Prostate gland (tissue), 2 donors: ENCODE data around the gene ERC2.

Source experiments
- POLR2A ChIP-seq: fragments of 450-650 bp; IDR thresholded peaks from one replicate; pipeline ENCODE4 v1.6.1; 2016; ENCODE audit warnings: antibody characterized with exemption, mild to moderate bottlenecking
- TF ChIP-seq, protein P1 (sequence below), 4 experiments: fragments of 200-600 bp in 2 of 4; fragments of 450-650 bp in 2 of 4; sonication (generic) in 2 of 4; IDR thresholded peaks; 1 replicate in 3 of 4; 2 replicates in 1 of 4; pipeline ENCODE4 v1.5.1; 2016 to 2019; ENCODE audit warnings: antibody characterized with exemption in 4 of 4, mild to moderate bottlenecking in 2 of 4, moderate library complexity in 2 of 4

GRCh38 chr3:56443372-56443771 lies 24.9 kb downstream of the ERC2 start:
- TF ChIP-seq POLR2A, result no peak
- TF ChIP-seq, protein P1, sequence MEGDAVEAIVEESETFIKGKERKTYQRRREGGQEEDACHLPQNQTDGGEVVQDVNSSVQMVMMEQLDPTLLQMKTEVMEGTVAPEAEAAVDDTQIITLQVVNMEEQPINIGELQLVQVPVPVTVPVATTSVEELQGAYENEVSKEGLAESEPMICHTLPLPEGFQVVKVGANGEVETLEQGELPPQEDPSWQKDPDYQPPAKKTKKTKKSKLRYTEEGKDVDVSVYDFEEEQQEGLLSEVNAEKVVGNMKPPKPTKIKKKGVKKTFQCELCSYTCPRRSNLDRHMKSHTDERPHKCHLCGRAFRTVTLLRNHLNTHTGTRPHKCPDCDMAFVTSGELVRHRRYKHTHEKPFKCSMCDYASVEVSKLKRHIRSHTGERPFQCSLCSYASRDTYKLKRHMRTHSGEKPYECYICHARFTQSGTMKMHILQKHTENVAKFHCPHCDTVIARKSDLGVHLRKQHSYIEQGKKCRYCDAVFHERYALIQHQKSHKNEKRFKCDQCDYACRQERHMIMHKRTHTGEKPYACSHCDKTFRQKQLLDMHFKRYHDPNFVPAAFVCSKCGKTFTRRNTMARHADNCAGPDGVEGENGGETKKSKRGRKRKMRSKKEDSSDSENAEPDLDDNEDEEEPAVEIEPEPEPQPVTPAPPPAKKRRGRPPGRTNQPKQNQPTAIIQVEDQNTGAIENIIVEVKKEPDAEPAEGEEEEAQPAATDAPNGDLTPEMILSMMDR (IDR thresholded peaks at IDR 0.05), result no peak
